ENCODE data around the gene MINK1. TPM values are rescaled to one million over a fixed set of nuclear protein-coding genes. Genes with fewer than 3 reads are reported as not detected.

Gene MINK1
- total RNA-seq, 1 donor from 2014 or later = 58.4 TPM

DNA sequence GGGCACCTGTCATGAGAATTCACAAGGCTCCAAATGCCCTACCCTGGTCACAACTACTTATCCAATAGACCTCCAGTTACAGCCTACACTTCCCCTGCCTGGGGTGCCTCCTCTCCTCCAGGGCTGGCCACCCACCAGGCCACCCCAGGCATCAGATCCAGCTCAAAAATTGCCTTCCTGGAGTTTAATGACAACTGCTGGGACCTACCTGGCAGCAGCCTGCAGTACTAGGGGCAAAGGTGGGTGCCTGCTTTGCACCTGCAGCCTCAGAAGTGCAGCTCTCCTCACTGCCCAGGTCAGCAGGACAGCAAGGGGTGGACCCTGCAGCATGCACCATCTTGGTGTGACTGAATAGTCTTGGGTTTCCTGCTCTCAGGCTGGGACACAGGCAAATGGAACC is 102.5 kb downstream of the MINK1 start:
- no peaks in the 10 kb centered on the region for H3K27me3 ChIP-seq (ENCODE audit: control insufficient read depth, insufficient read depth, low read length)
- FAIRE-seq (no peak), DNase-seq (ENCODE audit: low read depth) (no peak)
- TF ChIP-seq, protein P1, sequence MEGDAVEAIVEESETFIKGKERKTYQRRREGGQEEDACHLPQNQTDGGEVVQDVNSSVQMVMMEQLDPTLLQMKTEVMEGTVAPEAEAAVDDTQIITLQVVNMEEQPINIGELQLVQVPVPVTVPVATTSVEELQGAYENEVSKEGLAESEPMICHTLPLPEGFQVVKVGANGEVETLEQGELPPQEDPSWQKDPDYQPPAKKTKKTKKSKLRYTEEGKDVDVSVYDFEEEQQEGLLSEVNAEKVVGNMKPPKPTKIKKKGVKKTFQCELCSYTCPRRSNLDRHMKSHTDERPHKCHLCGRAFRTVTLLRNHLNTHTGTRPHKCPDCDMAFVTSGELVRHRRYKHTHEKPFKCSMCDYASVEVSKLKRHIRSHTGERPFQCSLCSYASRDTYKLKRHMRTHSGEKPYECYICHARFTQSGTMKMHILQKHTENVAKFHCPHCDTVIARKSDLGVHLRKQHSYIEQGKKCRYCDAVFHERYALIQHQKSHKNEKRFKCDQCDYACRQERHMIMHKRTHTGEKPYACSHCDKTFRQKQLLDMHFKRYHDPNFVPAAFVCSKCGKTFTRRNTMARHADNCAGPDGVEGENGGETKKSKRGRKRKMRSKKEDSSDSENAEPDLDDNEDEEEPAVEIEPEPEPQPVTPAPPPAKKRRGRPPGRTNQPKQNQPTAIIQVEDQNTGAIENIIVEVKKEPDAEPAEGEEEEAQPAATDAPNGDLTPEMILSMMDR (IDR thresholded peaks at IDR 0.05; ENCODE audit: insufficient read depth, low read length, severe bottlenecking) = no peak
- H3K4me3 ChIP-seq (ENCODE audit: low read depth, low read length) = no peak overlapping the region
- peaks cover 18% of the 10 kb centered on the region for H3K36me3 ChIP-seq (ENCODE audit: control insufficient read depth, insufficient read depth, low read length)

DNA sequence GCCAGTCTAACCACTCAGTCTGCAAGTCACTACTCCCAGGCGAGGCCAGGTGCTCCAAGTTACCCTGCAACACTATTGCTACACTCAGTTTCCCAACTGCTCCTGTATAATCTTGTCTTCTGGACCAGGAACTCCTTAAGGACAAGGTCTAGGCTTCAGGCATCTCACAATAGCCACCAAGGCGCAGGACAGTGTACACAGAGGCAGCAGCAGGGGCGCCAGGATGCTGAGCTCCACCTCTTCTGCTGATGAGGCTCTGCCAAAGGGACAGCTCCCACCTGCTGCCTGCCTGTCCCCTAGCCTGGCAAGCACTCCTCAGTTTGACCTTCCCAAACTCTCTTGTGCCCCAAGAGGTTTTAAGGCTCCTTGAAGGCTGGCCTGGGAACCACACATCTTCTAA is 103.3 kb downstream of the MINK1 start:
- no peaks in the 10 kb centered on the region for H3K27me3 ChIP-seq (ENCODE audit: control insufficient read depth, insufficient read depth, low read length)
- no peak overlapping the region for H3K4me3 ChIP-seq (ENCODE audit: low read depth, low read length)
- H3K36me3 ChIP-seq (ENCODE audit: control insufficient read depth, insufficient read depth, low read length) = peaks cover 18% of the 10 kb centered on the region
- TF ChIP-seq, protein P1 (IDR thresholded peaks at IDR 0.05; ENCODE audit: insufficient read depth, low read length, severe bottlenecking) = no peak
- no peak for FAIRE-seq
- DNase-seq (ENCODE audit: low read depth) = no peak

DNA sequence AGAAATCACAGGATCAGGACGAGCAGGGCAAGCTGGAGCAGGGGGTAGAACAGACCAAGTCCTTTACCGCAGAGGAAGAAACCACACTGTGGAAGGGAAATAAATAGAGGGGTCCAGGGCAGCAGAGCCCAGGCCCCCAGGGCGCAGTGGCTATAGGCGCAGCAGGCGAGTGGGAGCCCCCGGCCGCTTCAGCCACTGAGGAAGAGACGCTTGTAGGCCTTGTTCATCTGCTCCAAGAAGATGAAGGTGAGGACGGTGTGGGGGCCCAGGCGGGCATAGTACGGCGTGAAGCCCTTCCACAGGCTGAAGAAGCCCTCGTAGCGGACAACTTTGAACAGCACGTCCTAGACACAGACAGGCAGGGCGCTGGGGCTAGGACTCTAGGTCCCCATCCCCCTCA is 104.4 kb downstream of the MINK1 start:
- H3K36me3 ChIP-seq (ENCODE audit: control insufficient read depth, insufficient read depth, low read length) = peaks cover 21% of the 10 kb centered on the region
- no peak for FAIRE-seq
- no peak for DNase-seq (ENCODE audit: low read depth)
- no peak overlapping the region for H3K4me3 ChIP-seq (ENCODE audit: low read depth, low read length)
- TF ChIP-seq, protein P1 (IDR thresholded peaks at IDR 0.05; ENCODE audit: insufficient read depth, low read length, severe bottlenecking) = no peak
- no peaks in the 10 kb centered on the region for H3K27me3 ChIP-seq (ENCODE audit: control insufficient read depth, insufficient read depth, low read length)

DNA sequence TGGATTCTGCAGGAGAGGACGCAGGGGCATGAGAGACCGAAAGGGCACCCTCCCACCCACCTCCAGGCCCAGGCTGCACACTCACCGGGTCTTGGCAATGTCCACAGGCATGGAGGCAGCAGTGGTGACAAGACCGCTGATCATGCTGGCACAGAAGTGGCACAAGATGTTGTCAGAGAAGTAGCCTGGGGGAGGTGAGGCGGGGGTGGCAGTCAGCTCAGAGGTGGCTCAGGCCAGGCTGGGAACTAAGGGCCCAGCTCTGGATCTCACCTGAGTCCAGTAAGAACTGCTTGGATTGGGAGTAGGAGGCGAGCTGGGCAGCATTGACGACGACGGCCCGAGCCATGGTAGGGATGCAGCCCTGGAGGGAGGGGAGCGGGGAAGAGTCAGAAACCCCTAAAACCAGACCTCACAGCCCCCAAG is 104.9 kb downstream of the MINK1 start:
- Histone ChIP-seq H3K4me3 (ENCODE audit: low read depth, low read length) (no peak overlapping the region), H3K27me3 (ENCODE audit: control insufficient read depth, insufficient read depth, low read length) (no peaks in the 10 kb centered on the region), H3K36me3 (ENCODE audit: control insufficient read depth, insufficient read depth, low read length) (peaks cover 21% of the 10 kb centered on the region)
- DNase-seq (ENCODE audit: low read depth) (no peak), FAIRE-seq (no peak)
- TF ChIP-seq, protein P1 (IDR thresholded peaks at IDR 0.05; ENCODE audit: insufficient read depth, low read length, severe bottlenecking) = no peak

DNA sequence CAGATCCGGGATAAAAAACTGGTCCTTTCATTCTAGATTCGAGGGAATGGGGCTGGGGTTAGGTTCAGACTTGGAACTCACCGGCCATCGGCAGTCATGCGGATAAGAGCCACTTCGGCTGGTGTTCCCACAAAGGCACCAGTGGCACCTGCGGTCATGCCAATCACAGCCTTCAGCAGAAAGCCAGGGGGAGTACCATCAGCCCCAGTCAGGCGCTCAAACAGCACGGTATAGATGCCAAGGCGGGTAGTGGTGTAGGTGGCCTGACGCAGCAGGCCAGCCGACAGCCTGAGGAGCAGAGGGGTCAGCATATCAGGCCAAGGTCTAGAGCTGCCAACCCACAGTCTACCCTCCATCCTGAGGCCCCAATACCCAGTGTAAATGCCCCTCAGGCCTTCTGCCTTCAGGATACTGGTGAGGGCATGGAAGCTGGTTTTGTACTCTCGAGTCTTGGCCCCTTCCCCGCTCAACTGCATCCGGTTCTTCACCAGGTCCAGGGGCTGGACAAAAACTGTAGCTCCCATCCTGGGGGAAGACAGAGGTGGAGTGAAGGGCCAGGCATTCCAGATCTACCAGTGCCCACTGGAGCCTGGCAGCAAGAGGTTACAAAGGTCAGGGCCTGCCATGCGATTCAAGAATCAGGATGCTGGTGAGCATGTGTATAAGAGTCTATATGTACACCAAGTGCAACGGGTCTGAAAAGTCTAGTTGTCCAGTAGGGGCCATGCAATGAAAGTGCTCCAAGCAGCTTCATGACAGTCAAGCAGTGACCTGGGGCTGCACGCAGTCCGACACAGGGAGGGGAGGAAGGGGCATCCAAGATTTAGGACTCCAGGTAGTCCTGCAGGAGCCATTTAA is 105.8 kb downstream of the MINK1 start:
- H3K27me3 ChIP-seq (ENCODE audit: control insufficient read depth, insufficient read depth, low read length) = no peaks in the 10 kb centered on the region
- TF ChIP-seq, protein P1 (IDR thresholded peaks at IDR 0.05; ENCODE audit: insufficient read depth, low read length, severe bottlenecking) = peak; percentile 1
- peak overlapping the region; percentile 93 for H3K4me3 ChIP-seq (ENCODE audit: low read depth, low read length)
- H3K36me3 ChIP-seq (ENCODE audit: control insufficient read depth, insufficient read depth, low read length) = peaks cover 26% of the 10 kb centered on the region
- DNase-seq (ENCODE audit: low read depth) = no peak
- no peak for FAIRE-seq

DNA sequence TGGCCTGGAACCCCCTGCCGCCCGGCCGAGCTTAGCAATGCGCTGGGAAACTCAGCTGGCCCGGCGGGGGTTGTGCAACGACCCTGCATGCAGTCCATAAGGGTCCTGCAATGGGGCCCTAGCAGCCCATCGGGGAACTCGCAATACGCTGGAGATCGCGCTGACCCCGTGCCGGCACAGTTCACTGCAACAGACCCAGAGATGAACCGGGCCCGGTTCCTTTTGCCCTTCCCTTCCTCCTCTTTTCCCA is 106.3 kb downstream of the MINK1 start:
- peaks cover 27% of the 10 kb centered on the region for H3K36me3 ChIP-seq (ENCODE audit: control insufficient read depth, insufficient read depth, low read length)
- peak overlapping the region; percentile 93 for H3K4me3 ChIP-seq (ENCODE audit: low read depth, low read length)
- TF ChIP-seq, protein P1 (IDR thresholded peaks at IDR 0.05; ENCODE audit: insufficient read depth, low read length, severe bottlenecking) = no peak
- FAIRE-seq (no peak), DNase-seq (ENCODE audit: low read depth) (no peak)
- H3K27me3 ChIP-seq (ENCODE audit: control insufficient read depth, insufficient read depth, low read length) = no peaks in the 10 kb centered on the region
